ENCODE data around the gene COG7.
"Not testable (repeated sequence)": the region's sequence is repeated elsewhere in the genome, so short reads cannot be mapped to it uniquely, and the experiment has no call there.

The COG7 gene

DNA sequence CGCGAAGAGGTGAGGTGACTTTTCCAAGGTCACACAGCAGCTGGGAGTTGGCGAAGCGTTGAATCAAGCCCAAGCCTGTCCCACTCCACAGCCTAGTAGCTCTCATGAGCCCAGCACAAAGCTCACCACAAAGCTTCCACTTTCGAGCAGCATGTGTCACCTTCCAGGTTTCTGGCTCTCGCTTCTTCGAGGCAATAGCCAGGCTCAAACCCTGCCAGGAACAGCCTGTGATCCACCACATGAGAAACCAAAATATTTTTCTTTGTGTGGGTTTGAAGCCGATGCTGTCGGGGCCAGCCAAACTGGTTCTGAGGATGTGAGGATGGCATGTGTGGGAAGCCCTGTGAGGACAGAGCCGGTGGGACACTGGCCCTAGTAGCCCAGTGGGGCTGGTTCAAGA is 68.1 kb downstream of the COG7 start:
- no peak for DNase-seq (ENCODE audit: low read depth)

DNA sequence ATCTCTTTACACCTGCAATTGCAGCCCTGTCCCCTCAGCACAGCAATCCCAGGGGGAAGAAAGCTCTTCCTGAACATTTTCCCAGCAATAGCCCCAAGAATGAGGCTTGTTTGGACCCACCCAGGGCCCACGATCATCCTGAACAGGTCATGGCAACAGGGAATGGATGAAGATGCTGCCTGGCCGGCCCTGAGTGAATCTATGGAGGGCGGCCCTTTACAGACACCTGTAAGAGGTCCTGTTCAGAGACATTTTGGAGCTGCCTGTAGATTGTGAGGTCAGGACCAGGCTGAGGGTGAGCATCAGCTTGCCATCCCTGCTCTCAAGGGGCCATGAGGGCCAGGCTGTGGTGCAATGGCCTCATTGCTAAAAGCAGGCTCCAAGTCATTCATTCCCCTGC is 69.1 kb downstream of the COG7 start:
- no peak for DNase-seq (ENCODE audit: low read depth)

DNA sequence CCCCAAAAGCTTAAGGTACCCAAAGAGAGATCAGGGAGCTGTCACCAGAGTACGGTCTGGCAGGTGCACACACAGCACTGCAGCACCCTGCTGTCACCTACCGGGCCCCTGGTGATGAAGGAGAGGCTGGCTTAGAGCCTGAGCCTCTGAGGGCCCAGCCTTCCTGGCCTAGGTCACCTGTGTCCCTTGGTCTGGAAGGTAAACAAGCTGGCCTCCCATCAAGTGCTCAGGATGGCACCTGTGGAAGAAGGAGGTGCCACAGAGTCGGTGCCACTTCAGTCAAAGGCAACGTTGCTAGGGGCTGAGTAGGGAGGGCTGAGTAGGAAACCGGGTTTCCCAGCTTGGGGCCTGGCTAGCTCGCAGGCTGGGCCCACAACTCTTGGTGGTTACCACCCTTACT is 70.7 kb downstream of the COG7 start:
- DNase-seq (ENCODE audit: low read depth), result no peak

DNA sequence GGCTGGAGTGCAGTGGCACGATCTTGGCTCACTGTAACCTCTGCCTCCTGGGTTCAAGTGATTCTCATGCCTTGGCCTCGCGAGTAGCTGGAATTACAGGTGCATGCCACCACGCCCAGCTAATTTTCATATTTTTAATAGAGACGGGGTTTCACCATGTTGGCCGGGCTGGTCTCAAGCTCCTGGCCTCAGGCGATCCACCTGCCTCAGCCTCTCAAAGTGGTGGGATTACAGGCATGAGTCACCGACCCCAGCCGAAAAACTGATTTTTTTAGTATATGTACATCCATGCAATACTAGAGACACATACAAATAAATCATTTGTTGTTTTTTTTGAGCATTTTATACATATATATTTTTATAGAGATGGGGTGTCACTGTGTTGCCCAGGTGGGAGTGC is 71.3 kb downstream of the COG7 start:
- not testable (repeated sequence) for DNase-seq (ENCODE audit: low read depth)

DNA sequence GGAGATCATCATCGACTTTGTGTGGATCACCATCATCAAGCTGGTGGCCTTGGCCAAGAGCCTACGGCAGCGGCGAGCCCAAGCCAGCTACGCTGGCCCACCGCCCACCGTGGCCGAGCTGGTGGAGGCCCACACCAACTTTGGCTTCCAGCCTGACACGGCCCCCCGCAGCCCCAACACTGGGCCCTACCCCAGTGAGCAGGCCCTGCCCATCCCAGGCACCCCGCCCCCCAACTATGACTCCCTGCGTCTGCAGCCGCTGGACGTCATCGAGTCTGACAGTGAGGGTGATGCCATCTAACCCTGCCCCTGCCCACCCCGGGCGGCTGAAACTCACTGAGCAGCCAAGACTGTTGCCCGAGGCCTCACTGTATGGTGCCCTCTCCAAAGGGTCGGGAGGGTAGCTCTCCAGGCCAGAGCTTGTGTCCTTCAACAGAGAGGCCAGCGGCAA is 72.5 kb downstream of the COG7 start:
- DNase-seq (ENCODE audit: low read depth), result no peak

DNA sequence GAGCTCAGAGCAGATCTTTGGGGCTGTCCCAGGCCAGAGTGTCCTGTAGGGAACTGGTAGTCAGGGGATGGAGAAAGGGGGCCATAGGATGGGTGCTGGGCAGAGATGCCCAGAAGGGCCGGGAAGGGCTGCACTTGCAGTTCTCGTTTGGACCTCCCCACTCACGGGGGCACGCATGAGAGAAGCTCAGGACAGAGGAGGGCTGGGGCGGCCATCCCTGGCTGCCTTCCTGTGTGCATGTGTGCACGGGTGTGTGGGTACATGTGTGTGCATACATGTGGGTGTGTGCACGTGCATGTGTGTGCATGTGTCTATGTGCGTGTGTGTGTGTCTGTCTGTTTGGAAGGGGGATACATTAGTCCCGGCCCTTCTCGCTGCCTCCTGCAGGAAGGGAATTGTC is 73.3 kb downstream of the COG7 start:
- no peak for DNase-seq (ENCODE audit: low read depth)

DNA sequence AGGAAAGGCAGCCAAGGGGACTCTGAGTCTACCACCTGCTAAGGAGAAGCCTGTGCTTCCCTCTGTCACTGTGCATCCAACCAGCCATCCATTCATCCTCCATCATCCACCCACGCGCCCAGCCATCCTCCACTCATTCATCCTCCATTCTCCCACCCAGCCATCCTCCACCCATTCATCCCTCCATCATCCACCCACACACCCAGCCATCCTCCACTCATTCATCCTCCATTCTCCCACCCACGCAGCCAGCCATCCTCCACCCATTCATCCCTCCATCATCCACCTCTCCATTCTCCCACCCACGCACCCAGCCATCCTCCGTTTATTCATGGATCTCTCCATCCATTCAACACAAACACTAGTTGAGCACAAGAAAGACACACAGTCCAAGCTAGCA is 74.1 kb downstream of the COG7 start:
- no peak for DNase-seq (ENCODE audit: low read depth)

DNA sequence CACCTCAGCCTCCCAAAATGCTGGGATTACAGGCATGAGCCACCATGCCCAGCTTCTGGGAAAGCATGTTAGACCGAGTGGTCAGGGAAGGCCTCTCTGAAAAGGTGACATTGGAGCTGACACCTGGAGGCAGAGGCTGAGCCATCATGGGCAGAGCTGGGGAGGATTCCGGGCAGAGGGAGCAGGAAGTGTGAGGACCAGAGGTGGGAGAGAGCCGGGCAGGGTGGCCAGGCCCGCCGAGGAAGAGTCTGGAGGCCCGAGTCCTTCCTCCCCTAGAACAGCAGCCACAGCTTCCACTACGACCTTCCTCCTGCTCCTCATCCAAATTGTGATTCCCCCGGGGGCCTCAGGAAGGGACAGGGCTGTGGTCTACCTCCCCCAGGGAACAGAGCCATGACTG is 74.7 kb downstream of the COG7 start:
- DNase-seq (ENCODE audit: low read depth), result no peak

DNA sequence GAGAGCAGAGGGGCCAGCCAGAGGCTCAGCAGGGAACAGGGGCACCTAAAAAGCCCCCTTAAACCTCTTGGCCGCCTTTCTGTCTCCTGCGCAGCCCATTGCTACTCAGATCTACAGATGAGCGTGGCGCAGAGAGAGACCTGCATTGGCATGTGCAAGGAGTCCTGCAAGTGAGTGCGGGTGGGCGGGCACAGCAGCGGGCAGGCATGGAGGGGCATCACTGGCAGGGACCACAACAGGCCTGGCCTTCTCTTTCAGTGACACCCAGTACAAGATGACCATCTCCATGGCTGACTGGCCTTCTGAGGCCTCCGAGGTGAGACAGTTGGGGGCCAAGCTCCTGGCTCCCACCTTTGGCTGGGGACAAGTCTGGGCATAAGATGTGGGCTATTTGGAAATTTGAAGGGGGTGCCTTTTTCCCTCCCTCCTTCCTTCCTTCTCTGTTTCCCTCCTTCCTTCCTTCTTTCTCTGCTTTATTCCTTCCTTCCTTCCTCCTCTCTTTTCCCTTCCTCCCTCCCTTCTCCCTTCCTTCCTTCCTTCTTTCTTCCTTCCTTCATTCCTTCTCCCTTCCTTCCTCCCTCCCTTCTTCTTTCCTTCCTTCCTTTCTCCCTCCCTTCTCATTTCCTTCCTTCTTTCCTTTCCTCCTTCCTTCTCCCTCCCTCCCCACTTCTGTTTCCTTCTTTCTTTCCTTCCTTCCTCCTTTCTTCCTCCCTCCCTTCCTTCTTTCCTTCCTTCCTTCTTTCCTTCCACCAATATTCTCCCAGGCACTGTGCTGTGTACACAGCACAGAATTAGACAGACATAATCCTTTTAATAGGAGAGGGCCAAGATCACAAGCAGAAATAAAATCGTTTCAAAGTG is 75.7 kb downstream of the COG7 start:
- DNase-seq (ENCODE audit: low read depth), result no peak

DNA sequence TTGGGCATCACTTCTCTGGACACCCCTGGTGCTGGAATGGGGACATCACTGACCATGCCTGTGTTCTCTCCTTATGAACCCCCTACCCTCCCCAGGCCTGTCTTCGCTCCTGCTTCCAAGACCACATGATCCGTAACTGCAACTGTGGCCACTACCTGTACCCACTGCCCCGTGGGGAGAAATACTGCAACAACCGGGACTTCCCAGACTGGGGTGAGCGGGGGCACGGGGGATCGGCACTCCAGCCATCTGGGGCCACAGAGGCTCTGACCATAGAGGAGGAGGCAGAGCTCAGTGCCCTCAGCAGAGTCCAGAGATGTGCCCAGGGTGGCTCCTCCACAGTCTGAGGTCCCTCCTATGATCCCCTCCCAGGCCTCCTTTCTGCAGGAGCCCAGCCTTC is 77.3 kb downstream of the COG7 start:
- no peak for DNase-seq (ENCODE audit: low read depth)

DNA sequence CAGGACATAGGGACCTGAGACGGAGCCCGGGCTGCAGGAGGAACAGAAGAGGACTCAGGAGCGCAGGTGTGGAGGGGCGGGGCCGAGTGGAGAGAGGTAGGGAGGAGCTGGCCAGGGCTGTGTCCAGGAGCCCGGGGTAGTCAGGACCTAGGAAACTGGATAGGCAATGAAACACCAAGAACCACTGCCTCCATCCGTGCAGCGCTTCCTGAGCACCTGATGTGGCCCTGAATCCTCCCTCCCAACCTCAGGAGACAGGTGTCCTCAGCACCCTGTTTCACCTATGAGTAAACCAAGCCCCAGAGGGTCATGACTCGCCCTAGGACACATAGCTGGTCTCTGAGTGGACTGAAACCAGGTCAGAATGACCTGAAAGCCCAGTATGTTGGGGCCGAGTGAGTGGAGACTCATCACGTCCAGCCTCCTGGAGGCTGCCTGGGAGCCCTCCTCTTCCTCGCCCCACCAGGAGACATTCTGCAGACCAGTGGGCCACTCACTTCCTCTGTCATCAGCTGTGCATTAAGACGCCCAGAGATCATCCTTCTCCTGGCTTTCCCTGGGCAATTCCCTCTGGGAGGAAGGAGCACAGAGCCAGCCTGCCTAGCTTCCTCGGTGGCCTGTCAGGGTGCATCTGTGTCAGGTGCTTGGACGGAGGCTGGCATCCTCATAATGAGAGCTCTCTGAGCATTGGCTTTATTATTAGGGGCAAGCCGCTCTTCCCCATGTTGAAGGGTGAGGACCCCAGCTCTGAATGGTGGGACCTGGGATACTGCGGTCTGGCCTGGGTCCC is 78.1 kb downstream of the COG7 start:
- no peak for DNase-seq (ENCODE audit: low read depth)

DNA sequence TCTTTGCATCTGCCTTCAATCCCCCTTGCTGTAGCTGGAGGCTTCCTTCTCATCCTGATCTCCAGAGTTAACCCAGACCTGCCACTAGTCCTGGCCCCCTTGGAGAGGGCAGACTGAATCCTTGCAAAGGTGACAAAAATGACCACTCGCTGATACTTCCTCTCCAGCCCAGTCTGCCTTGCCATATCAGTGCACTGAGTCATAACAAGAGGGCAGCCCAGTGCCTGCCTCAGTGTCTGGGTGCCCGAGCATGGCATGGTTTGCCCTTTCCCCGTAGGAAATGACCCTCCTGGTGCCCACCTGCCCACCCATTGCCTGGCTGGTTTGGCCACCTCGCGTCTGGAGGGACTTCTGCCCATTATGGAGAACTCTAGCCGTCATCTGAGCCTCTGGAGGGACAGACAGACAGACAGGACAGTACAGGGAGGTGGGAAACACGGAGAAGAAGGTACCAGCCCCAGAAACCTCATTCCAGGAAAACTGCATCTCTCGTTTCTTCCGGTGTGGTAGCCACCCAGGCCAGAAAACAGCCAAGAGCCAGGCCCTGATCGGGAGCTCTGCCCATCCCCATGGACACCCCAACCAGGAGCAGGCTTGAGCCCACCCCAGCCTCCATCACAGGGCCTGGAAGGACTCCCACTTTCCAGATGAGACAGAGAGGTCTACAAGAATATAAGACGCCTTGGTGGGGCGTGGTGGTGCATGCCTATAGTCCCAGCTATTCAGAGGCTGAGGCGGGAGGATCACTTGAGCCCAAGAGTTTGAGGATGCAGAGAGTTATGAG is 79.4 kb downstream of the COG7 start:
- DNase-seq (ENCODE audit: low read depth), result no peak

DNA sequence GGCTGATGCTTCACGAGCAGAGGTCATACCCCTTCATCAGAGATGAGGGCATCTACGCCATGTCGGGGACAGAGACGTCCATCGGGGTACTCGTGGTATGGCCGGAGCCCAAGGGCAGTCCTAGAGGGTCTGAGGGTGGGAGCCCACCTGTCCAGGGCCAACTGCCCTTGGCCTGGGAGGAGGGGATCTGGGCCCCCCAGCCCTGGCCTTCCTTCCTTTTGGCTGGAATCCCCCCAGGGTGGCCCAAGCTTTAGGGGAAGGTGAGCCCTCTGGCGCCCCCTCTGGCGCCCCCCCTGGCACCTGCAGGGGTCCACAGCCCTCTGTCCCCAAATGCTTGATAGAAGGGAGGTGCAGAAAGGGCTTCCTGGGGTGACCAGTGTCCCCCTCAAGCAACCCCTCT is 81.6 kb downstream of the COG7 start:
- no peak for DNase-seq (ENCODE audit: low read depth)

DNA sequence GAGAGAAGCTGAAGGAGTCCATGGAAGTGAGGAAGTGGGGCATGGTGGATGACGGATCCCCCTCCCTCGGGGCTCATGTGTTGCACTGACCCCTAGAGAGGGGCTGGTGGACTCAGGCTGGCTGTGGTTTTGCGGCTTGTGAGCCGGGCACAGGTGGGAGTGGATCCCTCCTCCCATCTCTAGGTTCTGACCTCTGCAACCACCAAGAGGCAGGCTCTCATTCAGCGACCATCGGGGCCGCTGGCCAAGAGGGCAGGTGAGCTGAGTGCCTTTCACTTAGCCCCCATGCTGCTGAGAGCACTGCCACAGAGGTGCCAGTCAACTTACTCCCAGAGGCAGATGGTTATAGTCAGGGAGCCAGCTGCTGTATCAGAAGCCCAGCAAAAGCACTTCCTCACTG is 83.6 kb downstream of the COG7 start:
- no peak for DNase-seq (ENCODE audit: low read depth)

DNA sequence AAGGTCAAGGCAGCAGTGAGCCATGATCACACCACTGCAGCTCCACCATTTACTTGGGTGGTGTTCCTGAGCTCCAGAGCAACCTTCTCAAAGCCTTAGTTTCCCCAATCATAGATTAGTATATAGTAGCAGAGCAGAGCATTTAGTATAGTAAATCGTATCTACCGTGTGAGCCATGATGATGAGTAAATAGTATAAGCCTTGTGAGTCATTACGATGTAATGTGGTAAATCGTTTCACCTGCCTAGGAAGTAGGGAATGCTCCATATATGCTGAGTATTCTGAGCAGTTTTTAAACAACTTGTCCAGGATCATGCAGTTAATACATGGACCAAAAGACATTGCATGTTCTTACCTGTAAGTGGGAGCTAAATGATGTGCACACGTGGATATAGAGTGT is 84.5 kb downstream of the COG7 start:
- no peak for DNase-seq (ENCODE audit: low read depth)

DNA sequence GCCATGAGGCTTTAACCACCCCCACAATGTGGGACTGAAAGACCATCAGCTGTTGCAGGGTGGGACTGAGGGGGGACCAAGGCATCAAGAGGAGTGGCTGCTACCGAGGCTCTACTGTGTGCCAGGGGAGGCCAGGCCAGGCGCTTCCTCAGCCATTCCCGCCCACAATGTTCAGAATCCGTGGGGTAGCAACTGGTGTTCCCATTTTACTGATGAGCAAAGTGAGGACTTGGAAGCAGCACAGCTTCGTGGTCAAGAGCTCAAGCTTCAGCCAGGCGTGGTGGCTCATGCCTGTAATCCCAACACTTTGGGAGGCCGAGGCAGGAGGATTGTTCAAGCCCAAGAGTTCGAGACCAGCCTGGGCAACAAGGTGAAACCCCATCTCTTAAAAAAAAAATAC is 85.0 kb downstream of the COG7 start:
- no peak for DNase-seq (ENCODE audit: low read depth)

DNA sequence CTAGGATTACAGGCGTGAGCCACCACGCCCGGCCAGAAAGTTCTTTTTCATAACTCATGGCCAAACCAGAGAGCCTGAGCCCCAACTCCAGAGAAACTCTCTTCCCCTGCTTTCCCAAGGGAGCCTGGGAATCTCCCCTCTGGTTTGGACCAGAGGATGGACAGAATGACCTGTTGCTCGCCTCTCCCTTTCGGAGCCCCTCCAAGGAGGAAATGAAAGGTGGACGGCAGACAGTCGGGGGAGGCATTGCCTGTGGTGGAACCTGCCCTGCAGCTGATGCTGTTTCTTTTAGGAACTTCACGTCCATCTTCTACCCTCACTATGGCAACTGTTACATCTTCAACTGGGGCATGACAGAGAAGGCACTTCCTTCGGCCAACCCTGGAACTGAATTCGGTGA is 85.4 kb downstream of the COG7 start:
- DNase-seq (ENCODE audit: low read depth), result no peak

DNA sequence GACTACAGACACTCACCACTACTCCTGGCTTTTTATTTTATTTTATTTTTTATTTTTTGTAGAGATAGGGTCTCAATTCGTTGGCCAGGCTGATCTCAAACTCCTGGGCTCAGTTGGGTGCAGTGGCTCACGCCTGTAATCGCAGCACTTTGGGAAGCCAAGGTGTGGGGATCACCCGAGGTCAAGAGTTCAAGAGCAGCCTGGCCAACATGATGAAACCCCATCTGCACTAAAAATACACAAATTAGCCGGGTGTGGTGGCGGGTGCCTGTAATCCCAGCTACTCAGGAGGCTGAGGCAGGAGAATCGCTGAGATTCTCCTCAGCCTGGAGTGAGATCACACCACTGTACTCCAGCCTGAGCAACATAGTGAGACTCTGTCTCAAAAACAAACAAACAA is 86.6 kb downstream of the COG7 start:
- DNase-seq (ENCODE audit: low read depth), result not testable (repeated sequence)

DNA sequence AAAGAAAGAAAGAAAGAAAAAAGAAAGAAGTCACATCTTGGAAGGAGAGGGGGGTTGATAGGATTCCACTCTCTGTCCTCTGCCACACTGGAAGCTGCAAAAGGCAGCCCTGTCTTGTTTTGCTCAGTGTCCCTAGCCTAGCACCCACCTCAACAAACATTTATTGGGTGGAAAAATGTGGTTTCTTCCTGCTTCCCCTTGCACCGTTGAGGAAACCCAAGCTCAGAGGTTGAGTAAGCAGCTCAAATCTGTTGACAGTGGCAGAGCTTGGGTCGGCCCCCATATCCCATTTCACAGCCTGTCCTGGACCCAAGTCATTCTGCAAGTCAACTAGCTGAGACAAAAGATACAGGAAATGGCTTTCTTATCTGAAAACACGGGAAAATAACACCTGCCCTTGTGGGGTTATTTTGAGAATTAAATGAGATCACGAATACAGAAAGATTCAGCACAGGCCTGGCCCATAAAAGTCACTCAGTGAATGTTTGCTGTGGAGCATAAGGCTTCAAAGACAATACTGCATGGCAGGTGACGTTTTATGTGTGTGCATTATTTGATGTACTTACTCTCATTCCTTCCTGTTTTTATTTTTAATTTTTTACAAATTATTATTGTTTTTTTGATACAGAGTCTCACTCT is 87.3 kb downstream of the COG7 start:
- DNase-seq (ENCODE audit: low read depth), result no peak

DNA sequence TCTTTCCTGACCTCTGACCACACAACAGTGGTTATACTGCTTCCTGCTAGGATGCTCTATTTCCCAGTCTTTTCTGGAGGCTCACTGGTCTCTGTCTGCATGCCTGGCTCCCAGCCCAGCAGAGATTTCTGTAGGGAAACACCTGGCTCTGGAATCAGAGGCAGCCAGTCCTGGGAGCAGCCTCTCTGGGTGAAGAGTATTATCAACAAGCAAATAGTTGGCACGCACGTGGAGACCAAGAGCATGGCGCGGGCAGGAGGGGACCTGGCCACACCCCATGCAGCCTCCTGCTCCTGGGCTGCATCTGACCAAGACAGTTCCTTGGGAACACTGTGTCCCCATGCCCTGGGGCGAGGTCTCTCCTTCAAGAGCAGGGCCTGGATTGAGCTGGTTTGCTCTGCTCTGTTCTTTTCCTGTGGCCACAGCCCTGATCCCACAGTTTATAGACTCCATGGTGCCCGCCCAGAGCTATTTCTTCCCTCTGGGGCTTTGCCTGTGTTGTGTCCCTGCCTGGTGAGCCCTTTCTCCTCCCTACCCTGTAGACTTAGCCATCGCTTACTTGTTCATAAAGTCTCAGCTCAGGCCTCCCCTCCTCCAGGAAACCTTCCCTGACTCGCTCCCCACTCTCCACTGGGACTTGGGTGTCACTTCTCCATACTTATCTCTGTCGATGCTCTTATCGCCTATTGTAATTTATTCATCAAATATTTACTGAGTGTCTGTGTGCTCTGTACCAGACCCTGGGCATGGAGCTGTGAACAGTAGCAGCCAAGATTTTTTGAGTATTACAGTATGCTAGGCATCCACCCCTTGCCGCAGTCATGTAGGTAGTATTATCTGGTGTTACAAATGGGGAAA is 90.3 kb downstream of the COG7 start:
- DNase-seq (ENCODE audit: low read depth), result no peak
